AG10803 (cell line): ENCODE data around the gene PRKAG2.

Source experiments
- DNase-seq: peaks from one replicate; pipeline ENCODE4 v3.0.0; 2010; ENCODE audit warnings: low read depth
- H3K4me3 ChIP-seq: 2 replicates; pipeline ENCODE4 v1.5.1; 2011; ENCODE audit warnings: mild to moderate bottlenecking, low read length, control low read depth
- TF ChIP-seq, protein P1 (sequence below): conservative IDR thresholded peaks from 2 replicates; pipeline ENCODE4 v1.5.1; 2011; ENCODE audit warnings: mild to moderate bottlenecking, low read length, control low read depth, inconsistent platforms

PRKAG2 gene

GRCh38 chr7:151710646-151711434, 166.1 kb downstream of the PRKAG2 start:
- DNase-seq, result no peak
- TF ChIP-seq, protein P1, sequence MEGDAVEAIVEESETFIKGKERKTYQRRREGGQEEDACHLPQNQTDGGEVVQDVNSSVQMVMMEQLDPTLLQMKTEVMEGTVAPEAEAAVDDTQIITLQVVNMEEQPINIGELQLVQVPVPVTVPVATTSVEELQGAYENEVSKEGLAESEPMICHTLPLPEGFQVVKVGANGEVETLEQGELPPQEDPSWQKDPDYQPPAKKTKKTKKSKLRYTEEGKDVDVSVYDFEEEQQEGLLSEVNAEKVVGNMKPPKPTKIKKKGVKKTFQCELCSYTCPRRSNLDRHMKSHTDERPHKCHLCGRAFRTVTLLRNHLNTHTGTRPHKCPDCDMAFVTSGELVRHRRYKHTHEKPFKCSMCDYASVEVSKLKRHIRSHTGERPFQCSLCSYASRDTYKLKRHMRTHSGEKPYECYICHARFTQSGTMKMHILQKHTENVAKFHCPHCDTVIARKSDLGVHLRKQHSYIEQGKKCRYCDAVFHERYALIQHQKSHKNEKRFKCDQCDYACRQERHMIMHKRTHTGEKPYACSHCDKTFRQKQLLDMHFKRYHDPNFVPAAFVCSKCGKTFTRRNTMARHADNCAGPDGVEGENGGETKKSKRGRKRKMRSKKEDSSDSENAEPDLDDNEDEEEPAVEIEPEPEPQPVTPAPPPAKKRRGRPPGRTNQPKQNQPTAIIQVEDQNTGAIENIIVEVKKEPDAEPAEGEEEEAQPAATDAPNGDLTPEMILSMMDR, result no peak
- H3K4me3 ChIP-seq, result no peak overlapping the region

DNA sequence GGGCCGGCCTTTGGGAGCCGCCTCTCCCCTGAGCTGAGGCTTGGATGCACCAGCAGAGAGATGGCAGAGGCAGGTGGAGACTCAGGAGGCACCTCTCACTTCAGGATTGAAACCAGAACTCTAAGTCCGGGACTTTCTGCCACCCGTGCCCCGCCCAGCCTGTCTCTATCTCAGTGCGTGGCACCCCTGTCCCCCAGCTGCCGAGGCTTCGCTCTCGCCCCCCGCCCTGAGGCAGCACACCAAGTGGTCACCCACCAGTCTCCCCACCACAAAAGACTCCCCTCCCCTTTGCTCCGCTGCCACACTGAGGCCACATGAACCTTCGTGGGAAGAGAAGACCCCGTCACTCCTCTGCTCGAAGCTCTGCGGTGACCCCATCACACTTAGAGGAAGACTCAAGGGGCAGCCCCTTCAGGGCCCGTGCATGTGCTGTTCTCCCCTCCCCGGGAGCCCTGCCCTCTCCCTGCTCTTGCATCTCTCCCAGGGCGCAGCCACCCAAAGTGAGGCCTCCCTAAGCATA, 166.7 kb downstream of the PRKAG2 start:
- TF ChIP-seq, protein P1, result no peak
- no peak overlapping the region for H3K4me3 ChIP-seq
- no peak for DNase-seq

DNA sequence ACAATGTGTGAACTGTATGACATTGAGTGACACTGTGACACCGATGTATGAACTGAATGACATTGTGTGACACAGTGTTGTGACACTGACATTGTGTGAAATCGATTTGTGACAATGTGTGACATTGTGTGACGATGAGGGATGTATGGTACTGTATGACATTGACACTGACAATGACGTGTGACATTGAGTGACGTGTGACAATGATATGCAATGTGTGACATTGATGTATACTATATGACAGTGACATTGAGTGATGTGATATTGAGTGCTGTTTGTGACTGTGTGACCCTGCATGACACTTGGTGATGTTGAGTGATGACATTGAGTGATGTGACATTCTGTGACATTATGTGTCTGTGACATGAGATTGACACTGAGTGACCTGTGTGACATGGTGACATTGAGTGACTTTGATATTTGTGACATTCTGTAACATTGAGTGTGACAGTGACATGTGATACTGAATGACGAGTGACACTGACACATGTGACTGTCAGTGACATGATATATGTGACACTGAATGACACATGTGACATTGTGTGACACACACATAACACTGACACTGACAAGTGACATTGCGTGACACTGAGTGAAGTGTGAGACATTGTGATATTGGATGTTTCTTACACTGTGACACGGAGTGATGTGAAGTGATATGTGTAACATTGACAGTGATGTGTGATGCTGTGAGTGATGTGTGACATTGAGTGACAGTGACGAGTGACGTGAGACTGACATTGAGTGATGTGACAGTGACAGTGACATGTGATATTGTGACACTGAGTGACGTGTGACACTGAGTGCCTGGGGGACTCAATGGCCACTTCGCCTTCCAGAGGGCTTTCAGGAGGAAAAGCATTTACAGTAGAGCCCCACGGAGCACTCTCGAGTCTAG, 167.5 kb downstream of the PRKAG2 start:
- no peak for DNase-seq
- no peak overlapping the region for H3K4me3 ChIP-seq
- TF ChIP-seq, protein P1, result no peak

DNA sequence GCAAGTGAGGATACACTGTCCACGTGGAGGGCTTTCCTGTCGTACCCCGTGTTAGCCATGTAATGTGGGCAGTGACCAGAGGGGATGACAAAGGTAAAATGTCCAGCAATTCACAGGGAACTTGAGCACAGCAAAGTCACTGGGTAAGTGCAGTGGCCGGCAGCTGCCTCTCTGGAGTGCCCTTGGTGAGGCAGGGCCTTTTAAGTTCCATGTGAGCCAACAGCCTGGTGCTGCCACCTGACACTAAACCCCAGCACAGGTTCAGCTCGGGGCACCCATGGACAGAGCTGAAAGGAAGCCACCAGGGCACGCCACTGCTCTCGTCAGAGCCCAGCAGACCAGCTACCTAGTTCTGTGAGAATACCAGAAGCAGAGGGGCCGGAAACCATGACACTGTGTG, 168.3 kb downstream of the PRKAG2 start:
- no peak overlapping the region for H3K4me3 ChIP-seq
- DNase-seq, result no peak
- TF ChIP-seq, protein P1, result no peak

GRCh38 chr7:151707757-151708156, 169.2 kb downstream of the PRKAG2 start:
- DNase-seq, result no peak
- TF ChIP-seq, protein P1, result no peak
- no peak overlapping the region for H3K4me3 ChIP-seq

DNA sequence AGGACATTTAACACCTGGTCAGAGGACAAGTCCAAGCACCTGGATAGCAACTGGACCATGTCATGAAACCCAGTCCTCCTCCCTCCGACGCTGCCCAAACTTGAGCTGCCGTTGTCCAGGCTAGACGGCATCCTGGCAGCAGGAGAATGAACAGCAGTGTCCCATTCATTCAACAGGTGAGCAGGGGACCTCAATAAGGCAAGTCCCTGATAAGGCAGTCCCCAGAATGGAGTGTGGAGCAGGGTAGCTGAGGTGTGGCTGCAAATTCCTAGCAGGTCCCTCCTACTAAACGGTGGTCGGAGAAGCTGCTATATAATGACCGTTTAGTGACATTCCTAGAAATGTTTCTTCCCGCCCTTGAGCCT, 169.8 kb downstream of the PRKAG2 start:
- H3K4me3 ChIP-seq, result no peak overlapping the region
- TF ChIP-seq, protein P1, result no peak
- no peak for DNase-seq
